Neutrophil (primary cell): ENCODE data around the gene ZNF598.

ENCODE experiments used
- H3K27ac ChIP-seq: fragments of 200-600 bp; sonication (generic); 2 replicates; pipeline ENCODE4 v1.5.1; 2016; ENCODE audit warnings: mild to moderate bottlenecking, moderate library complexity
- H3K27me3 ChIP-seq: fragments of 200-600 bp; sonication (generic); 2 replicates; pipeline ENCODE4 v1.6.0; 2016; ENCODE audit warnings: mild to moderate bottlenecking
- H3K36me3 ChIP-seq: fragments of 200-600 bp; sonication (generic); 2 replicates; pipeline ENCODE4 v1.5.1; 2017
- H3K4me1 ChIP-seq, 2 experiments: fragments of 200-600 bp in 1 of 2; sonication (generic) in 1 of 2; 1 replicate in 1 of 2; 2 replicates in 1 of 2; pipeline versions ENCODE4 v1.5.1 to v1.6.1; 2013 to 2016; ENCODE audit warnings: low read depth in 1 of 2, low read length in 1 of 2, mild to moderate bottlenecking in 1 of 2, moderate library complexity in 1 of 2; ENCODE audit not compliant: control insufficient read depth in 1 of 2, insufficient read depth in 1 of 2
- H3K4me3 ChIP-seq, 2 experiments: fragments of 200-600 bp in 1 of 2; sonication (generic) in 1 of 2; 1 replicate in 1 of 2; 2 replicates in 1 of 2; pipeline ENCODE4 v1.5.1; 2013 to 2016; ENCODE audit warnings: low read depth in 1 of 2, low read length in 1 of 2, mild to moderate bottlenecking in 1 of 2, moderate library complexity in 1 of 2
- H3K9me3 ChIP-seq: fragments of 200-600 bp; sonication (generic); 2 replicates; pipeline ENCODE4 v1.5.1; 2016
- TF ChIP-seq, protein P1 (sequence below): fragments of 200-600 bp; sonication (generic); IDR thresholded peaks from 2 replicates; pipeline ENCODE4 v1.5.1; 2016; ENCODE audit warnings: antibody characterized with exemption

ZNF598 gene

DNA sequence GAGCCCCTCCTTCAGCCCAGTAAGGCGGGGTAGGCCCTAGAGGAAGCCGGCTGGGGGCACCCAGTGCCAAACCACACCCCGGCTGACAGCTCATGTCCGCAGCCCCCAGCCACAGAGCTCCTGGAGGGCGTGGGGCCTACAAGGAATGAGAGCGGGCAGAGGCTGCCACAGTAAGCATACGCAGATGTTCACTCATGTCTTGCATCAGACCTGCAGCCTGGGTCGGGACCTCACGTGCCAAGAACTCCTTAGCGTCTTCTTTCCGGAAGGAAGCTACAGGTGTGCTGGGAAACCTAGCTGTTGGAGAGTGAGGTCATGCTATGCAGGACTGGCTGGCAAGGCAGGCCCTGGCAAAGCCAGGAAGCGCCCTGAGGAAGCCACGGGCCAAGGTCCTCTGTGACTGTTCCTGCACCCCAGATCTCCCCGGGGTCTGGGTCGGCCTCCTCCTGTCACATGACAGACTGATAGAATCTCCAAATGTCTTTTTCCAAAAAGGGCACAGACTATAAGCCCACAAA is 1.6 kb downstream of the ZNF598 start:
- Histone ChIP-seq H3K27me3 (peaks cover 6% of the 10 kb centered on the region), H3K4me1 (peaks cover 36 to 52% of the 10 kb centered on the region in 2 experiments), H3K9me3 (no peaks in the 10 kb centered on the region), H3K36me3 (peaks cover 3% of the 10 kb centered on the region), H3K4me3 (peak overlapping the region in 1 of 2 experiments; percentile 77), H3K27ac (no peak overlapping the region)
- TF ChIP-seq, protein P1, sequence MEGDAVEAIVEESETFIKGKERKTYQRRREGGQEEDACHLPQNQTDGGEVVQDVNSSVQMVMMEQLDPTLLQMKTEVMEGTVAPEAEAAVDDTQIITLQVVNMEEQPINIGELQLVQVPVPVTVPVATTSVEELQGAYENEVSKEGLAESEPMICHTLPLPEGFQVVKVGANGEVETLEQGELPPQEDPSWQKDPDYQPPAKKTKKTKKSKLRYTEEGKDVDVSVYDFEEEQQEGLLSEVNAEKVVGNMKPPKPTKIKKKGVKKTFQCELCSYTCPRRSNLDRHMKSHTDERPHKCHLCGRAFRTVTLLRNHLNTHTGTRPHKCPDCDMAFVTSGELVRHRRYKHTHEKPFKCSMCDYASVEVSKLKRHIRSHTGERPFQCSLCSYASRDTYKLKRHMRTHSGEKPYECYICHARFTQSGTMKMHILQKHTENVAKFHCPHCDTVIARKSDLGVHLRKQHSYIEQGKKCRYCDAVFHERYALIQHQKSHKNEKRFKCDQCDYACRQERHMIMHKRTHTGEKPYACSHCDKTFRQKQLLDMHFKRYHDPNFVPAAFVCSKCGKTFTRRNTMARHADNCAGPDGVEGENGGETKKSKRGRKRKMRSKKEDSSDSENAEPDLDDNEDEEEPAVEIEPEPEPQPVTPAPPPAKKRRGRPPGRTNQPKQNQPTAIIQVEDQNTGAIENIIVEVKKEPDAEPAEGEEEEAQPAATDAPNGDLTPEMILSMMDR: no peak

DNA sequence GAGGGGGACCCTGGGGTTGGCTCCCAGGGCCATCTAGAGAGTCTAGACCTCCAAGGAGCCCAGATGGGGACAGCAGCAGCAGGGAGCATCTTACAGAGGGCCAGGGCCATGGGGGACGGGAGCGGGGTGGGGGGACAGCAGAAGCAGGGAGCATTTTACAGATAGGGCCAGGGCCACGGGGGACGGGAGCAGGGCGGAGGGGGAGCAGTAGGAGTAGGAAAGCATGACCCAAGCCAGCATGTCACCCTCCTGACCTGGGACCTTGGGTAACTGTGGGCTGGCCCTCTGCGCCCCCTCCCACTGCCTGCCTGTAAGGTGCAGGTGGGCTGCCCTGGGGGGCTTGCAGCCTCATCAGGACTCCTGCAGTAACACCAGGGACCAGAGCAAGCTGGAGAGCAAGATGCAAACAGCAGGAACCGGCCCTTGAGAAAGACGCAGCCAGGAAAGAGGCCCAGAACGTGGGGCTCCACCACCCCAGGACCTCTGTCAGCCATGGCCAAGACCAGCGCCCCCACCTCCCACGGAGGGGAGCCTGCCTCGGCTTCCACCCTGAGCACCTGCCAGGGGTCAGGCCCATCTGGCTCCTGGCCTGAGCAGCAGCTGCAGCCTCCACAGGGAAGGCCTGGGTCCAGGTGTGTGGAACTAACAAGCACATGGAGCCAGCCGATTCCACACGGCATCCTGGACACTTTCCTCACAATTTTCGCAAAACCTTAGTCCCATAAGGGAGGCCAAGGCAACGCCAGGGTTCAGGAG is 2.4 kb downstream of the ZNF598 start:
- H3K36me3 ChIP-seq: peaks cover 11% of the 10 kb centered on the region
- H3K27ac ChIP-seq: no peak overlapping the region
- H3K9me3 ChIP-seq: no peaks in the 10 kb centered on the region
- no peak overlapping the region for H3K4me3 ChIP-seq
- peaks cover 36 to 52% of the 10 kb centered on the region in 2 experiments for H3K4me1 ChIP-seq
- H3K27me3 ChIP-seq: peaks cover 6% of the 10 kb centered on the region
- TF ChIP-seq, protein P1: no peak

DNA sequence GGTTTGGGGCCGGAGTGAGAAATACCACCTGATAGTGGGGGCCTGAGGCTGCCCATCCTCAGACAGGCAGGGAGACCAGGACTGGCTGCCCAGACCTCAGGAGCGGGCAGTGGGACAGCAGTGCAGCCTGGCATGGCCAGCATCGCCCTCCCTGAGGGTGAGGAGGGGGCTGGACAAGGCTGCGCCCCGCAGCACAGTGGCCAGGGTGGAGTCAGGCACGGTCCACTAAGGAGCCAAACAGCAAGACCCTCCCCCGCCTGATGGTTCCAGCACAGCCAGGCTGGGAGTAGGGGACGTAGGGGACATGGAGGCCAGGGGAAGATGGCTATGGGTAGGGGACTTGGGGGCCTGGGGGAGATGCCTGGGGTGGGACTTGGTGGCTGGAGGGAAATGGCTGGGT is 3.3 kb downstream of the ZNF598 start:
- TF ChIP-seq, protein P1: no peak
- H3K9me3 ChIP-seq: no peaks in the 10 kb centered on the region
- no peak overlapping the region for H3K4me3 ChIP-seq
- peaks cover 36 to 52% of the 10 kb centered on the region in 2 experiments for H3K4me1 ChIP-seq
- H3K36me3 ChIP-seq: peaks cover 20% of the 10 kb centered on the region
- peaks cover 6% of the 10 kb centered on the region for H3K27me3 ChIP-seq
- H3K27ac ChIP-seq: no peak overlapping the region

DNA sequence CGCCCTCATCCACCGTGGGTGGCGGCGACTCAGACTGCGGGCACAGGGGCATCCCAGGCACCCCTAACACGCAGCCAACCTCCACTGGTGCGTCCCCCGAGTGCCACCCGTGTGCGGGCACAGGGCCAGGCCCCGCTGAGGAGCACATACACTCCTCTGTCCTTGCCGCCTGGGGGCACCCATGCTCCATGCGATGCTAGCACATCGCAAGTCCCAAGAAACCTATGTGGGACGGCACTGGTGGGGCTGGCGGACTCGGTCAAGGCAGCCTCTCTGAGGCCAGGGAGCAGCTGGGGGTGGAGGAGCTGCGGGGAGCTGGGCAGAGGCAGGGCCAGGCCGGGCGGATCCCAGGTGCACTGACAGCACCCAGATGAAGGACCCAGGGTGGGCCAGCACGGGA is 4.0 kb downstream of the ZNF598 start:
- Histone ChIP-seq H3K9me3 (no peaks in the 10 kb centered on the region), H3K36me3 (peaks cover 27% of the 10 kb centered on the region), H3K27ac (no peak overlapping the region), H3K4me1 (peaks cover 36 to 52% of the 10 kb centered on the region in 2 experiments), H3K27me3 (peaks cover 6% of the 10 kb centered on the region), H3K4me3 (no peak overlapping the region)
- TF ChIP-seq, protein P1: no peak

DNA sequence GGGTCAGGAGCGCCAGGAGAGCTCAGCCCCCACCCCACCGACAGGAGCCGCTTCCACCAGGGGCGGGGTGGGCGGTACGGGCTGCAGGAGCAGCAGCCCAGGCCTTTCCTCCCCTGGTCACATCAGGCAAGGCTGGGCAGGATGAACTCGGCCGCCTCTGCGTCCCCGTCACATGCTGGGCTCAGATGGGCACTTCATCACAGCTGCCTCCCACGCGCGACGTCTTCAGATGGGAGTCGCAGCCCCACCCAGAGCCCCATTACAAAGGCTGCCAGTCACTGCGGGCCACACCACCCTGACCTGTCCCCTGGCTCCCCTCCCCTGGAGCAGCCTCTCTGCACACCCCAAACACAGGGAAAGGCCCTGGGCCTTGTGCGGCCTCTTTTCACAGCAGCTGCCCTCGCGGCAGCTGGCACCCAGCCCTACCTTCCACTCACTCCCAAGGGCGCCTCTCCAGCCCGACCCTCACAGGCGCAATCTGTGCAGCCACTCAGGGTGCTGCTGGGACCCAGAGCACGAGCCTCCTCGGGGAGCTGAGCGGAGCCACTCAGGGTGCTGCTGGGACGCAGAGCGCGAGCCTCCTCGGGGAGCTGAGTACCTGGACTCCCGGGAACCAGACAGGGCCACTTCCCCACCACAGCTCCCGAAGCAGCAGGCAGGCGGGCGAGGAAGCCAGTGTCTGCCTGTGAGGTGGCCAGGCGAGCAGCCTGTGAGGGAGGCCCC is 4.7 kb downstream of the ZNF598 start:
- H3K36me3 ChIP-seq: peaks cover 33% of the 10 kb centered on the region
- H3K4me3 ChIP-seq: no peak overlapping the region
- H3K27me3 ChIP-seq: peaks cover 6% of the 10 kb centered on the region
- TF ChIP-seq, protein P1: no peak
- H3K27ac ChIP-seq: no peak overlapping the region
- H3K4me1 ChIP-seq: peaks cover 30 to 47% of the 10 kb centered on the region in 2 experiments
- H3K9me3 ChIP-seq: no peaks in the 10 kb centered on the region
